Neural progenitor cell (in vitro differentiated cells): ENCODE data around the gene PRKCI.

ENCODE experiments used
- EZH2 ChIP-seq: fragments of 200-600 bp; sonication (generic); IDR thresholded peaks from 2 replicates; pipeline ENCODE4 v1.6.1; 2017; ENCODE audit warnings: antibody characterized with exemption, mild to moderate bottlenecking, moderate library complexity
- EZH2phosphoT487 ChIP-seq: fragments of 200-600 bp; sonication (generic); IDR thresholded peaks from 2 replicates; pipeline ENCODE4 v1.6.1; 2017; ENCODE audit warnings: antibody characterized with exemption

DNA sequence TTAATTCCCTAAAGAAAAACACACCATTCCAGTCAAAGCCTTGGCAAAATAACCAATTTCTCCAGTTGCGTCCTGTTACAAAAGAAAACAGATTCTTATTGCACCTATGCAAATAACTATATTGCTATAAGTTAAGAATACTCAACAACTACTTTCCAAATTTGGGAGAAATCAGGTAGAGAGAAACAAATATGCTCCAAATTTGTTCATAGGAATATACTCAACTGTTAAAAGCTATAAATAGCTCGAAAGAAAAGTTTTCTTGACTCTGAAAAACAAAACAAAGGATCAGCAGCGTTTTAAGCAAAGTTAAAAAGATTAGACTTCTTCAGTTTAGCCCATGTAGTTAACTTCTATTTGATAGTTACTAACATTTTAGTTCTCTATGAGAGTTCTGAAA lies 115.2 kb downstream of the PRKCI start:
- TF ChIP-seq EZH2 (no peak), EZH2phosphoT487 (no peak)
